ENCODE data around the gene HIGD1B.

HIGD1B gene

DNA sequence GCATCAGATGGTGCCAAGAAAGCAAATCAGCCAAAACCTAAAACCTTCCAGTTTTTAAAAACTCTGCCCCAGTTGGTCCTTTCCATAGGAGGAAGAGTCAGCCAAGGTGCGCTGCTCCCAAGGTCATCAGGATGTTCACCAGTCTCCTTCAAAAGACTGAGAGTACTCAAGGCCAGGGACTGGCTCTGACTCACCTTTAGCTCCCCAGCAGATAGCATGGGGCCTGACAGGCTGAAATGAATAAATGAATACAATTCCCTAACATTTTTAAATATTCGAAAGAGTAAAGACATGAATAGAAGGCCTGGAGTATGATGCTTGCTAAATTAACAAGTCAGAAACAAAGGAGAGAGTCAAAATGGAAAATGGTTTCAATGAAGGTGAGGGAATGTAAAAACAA is 32.4 kb downstream of the HIGD1B start:
- no peak for DNase-seq

- DNase-seq, result no peak
These were observed 33.5 kb downstream of the HIGD1B start for GRCh38 chr17:44881145-44881544.

GRCh38 chr17:44884941-44885340 is 37.3 kb downstream of the HIGD1B start:
- no peak for DNase-seq

- DNase-seq, result no peak
These were observed 39.3 kb downstream of the HIGD1B start for GRCh38 chr17:44887016-44887415.

GRCh38 chr17:44887971-44888954 is 40.6 kb downstream of the HIGD1B start:
- no peak for DNase-seq

DNA sequence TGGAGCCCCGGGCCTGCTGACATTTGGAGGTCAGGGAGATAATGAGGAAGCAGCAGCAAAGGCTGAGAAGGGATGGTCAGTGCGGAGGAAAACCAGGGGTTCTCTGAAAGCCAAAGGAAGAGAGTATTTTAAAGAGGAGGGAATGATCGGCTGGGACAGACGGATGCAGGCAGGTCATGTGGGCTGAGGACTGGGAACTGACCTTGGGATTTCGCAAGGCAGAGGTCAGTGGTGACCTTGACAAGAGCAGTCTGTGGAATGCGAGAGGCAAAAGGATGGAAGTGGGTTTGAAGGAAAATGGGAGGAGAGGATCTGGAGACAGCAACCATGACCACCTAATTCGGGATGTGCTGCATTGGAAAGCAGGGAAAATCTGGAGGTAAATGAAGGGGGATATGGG is 41.3 kb downstream of the HIGD1B start:
- no peak for DNase-seq

GRCh38 chr17:44892250-44892649 is 44.6 kb downstream of the HIGD1B start:
- DNase-seq, result no peak

DNA sequence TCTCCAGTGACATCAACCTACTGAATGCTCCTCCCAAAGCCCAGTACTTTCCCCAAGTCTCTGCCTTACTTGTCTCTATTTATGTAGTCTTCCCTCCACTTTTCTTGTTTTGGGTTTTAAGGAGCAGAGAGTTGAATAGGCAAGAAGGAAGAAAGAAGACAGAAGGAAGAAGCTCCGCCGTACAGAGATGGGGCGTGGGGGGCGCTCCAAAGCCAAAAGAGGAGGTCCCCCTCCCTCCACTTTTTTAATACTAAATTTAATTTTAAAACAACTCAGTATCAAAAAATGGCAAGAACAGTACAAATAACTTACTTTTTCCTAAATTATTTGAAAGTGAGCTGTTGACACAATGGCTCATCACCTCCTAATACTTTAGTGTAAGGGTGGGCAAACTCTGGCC is 47.0 kb downstream of the HIGD1B start:
- no peak for DNase-seq

- peak; percentile 19 for DNase-seq
These were observed 51.0 kb downstream of the HIGD1B start for GRCh38 chr17:44898768-44899073.

DNA sequence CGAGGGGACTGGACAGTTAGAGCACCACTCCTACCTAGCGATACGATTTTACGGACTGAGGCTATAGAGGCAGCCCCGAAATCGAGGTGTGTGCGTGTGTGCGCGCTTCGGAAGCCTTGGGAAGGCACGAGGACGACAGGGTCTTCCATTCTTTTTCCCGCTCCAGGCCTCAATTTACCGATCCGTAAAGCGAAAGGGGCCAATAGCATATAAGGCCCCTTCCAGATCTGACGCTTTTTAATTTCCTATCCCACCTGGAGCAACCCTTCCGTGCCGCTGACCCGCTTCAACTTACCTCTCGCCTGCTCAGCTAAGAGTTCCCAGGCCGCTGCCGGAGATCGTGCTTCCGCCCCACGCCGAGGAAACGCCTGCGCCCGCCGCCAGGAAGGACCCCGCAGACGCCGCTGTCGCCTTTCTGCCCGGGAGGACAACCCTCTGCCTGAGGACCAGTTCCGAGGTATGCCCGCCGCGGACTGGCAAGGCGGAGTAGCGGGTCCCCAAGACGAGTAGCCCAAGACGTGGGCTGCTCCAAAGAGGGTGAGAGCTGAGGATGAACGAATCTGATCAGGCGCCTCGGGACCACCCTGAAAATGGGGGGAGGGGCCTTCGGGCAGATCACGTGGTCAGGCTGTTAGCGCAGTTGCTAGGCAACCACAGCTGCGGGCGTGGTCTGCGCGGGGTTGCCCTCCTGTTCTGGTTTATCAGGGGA is 51.5 kb downstream of the HIGD1B start, which contains the start of gene EFTUD2:
Gene EFTUD2 (minus strand): TSS at position 372 of the 709 bp plus-strand sequence. CDS start 4,924 bp downstream, outside the sequence.
- peak; percentile 90 for DNase-seq

Measured in stimulated activated CD4-positive, alpha-beta T cell treated with anti-CD3 and anti-CD28 coated beads, Interleukin-1b, Interleukin-23, amount 100 ng/mL, for 48 hours (primary cell).